HG03064 (cell line): ENCODE data around the gene BLID.

ENCODE experiments used
- ATAC-seq: cut with Tn5 transposase; IDR thresholded peaks from one replicate; pipeline ENCODE4 v1.9.1; 2021; ENCODE audit warnings: low read depth; ENCODE audit not compliant: unreplicated experiment

The BLID gene

GRCh38 chr11:122108192-122108799 is 7.7 kb downstream of the BLID start:
- ATAC-seq: no peak

GRCh38 chr11:122107566-122107965 is 8.4 kb downstream of the BLID start:
- ATAC-seq: no peak

GRCh38 chr11:122107045-122107444 is 9.0 kb downstream of the BLID start:
- ATAC-seq: no peak

GRCh38 chr11:122105044-122105758 is 10.8 kb downstream of the BLID start:
- no peak for ATAC-seq

- no peak for ATAC-seq
Measured at GRCh38 chr11:122104341-122104740, 11.7 kb downstream of the BLID start.

- ATAC-seq: no peak
Measured at GRCh38 chr11:122103726-122104125, 12.3 kb downstream of the BLID start.

- ATAC-seq: no peak
Measured at GRCh38 chr11:122103321-122103720, 12.7 kb downstream of the BLID start.

- no peak for ATAC-seq
Measured at GRCh38 chr11:122102426-122102825, 13.6 kb downstream of the BLID start.

- no peak for ATAC-seq
Measured at GRCh38 chr11:122101625-122102291, 14.3 kb downstream of the BLID start.

- no peak for ATAC-seq
Measured at GRCh38 chr11:122100756-122101080, 15.3 kb downstream of the BLID start.

GRCh38 chr11:122100037-122100755 is 15.8 kb downstream of the BLID start:
- ATAC-seq: no peak

GRCh38 chr11:122099374-122100036 is 16.5 kb downstream of the BLID start:
- ATAC-seq: no peak

- ATAC-seq: no peak
Measured at GRCh38 chr11:122098261-122098980, 17.6 kb downstream of the BLID start.

GRCh38 chr11:122097419-122098001 is 18.5 kb downstream of the BLID start:
- no peak for ATAC-seq

GRCh38 chr11:122096272-122097112 is 19.5 kb downstream of the BLID start:
- no peak for ATAC-seq

GRCh38 chr11:122095681-122096262 is 20.2 kb downstream of the BLID start:
- no peak for ATAC-seq

GRCh38 chr11:122094836-122095235 is 21.2 kb downstream of the BLID start:
- ATAC-seq: no peak

- no peak for ATAC-seq
Measured at GRCh38 chr11:122093731-122094275, 22.2 kb downstream of the BLID start.
